ENCODE measurements around the gene MISP3. TPM values are rescaled to one million over a fixed set of nuclear protein-coding genes. Genes with fewer than 3 reads are reported as not detected.

Gene MISP3
- total RNA-seq, 2 experiments from 2014 or later = 0.39 to 0.49 TPM

DNA sequence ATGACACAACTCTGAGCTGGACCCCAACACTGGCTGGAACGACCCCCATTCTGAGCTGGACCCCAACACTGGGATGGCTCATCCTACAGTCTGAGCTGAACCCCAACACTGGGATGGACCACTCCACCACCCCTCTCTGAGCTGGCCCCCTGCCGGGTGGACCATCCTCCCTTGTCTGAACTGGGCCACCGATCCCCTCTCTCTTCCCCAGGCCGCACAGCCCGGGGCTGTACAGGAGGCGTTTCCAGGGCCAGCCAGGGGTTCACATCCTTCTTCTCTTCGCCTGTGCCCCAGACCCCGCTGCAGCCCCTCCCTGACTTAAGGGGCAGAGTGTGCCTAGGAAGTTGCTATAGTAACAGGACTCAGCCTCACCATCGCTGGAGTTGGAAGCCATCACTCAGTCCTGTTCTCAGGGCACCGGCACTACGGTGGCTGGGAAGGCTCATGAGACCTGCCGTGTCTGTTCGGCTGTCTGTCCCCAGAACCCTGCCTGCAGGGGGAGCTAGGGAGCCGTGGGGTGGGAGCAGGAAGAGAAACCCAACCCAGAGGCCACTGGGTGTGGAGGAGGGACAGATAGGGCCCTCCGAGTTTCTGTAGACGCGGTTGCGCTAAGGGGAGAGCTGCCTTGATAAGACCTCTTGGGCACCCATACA lies 41.3 kb downstream of the MISP3 start:
- DNase-seq (peak in 9 of 14 experiments; percentile 24 to 74 (median 41)), ATAC-seq (ENCODE audit: poor library complexity) (no peak)
- H3K4me1 ChIP-seq (ENCODE audit: insufficient read depth, low read length) = peaks cover 70% of the 10 kb centered on the region
- no peak overlapping the region for H3K4me3 ChIP-seq (ENCODE audit: low read length)
- intact Hi-C loops (cut with DNase I, micrococcal nuclease) = loop anchor here in 1 of 2 experiments (2.0 kb wide), 1 partner anchor 21 kb away; no protein-coding TSS in a partner anchor
- peak overlapping the region; percentile 62 for H3K4me3 Mint-ChIP-seq
- no peaks in the 10 kb centered on the region for H3K27me3 ChIP-seq (ENCODE audit: control insufficient read depth in 1 of 2, insufficient read depth in 2 of 2, low read length in 2 of 2)
- no peak overlapping the region for H3K27ac ChIP-seq (ENCODE audit: low read depth in 1 of 2, low read length in 2 of 2)
- CTCF ChIA-PET = interaction anchor here (0.6 to 4.2 kb wide), 6 partner anchors 10 to 55 kb away, joined by 3 to 18 read pairs (median 3); partner anchors contain the start of gene ASF1B
- peak overlapping the region; percentile 28 for H3K27ac Mint-ChIP-seq
- TF ChIP-seq, protein P1, sequence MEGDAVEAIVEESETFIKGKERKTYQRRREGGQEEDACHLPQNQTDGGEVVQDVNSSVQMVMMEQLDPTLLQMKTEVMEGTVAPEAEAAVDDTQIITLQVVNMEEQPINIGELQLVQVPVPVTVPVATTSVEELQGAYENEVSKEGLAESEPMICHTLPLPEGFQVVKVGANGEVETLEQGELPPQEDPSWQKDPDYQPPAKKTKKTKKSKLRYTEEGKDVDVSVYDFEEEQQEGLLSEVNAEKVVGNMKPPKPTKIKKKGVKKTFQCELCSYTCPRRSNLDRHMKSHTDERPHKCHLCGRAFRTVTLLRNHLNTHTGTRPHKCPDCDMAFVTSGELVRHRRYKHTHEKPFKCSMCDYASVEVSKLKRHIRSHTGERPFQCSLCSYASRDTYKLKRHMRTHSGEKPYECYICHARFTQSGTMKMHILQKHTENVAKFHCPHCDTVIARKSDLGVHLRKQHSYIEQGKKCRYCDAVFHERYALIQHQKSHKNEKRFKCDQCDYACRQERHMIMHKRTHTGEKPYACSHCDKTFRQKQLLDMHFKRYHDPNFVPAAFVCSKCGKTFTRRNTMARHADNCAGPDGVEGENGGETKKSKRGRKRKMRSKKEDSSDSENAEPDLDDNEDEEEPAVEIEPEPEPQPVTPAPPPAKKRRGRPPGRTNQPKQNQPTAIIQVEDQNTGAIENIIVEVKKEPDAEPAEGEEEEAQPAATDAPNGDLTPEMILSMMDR (IDR thresholded peaks at IDR 0.05) = no peak
- no peaks in the 10 kb centered on the region for H3K27me3 Mint-ChIP-seq
- H3K4me1 Mint-ChIP-seq (ENCODE audit: low read depth) = peaks cover 66% of the 10 kb centered on the region
- H3K9me3 ChIP-seq (ENCODE audit: control insufficient read depth in 1 of 2, insufficient read depth in 1 of 2, low read length in 2 of 2) = no peaks in the 10 kb centered on the region
- POLR2A ChIA-PET = interaction anchor here (3.0 kb wide), 1 partner anchor 22 kb away, joined by 16 read pairs; the partner anchor contains the start of gene ASF1B
- no peaks in the 10 kb centered on the region for H3K9me3 Mint-ChIP-seq
- no peaks in the 10 kb centered on the region for H3K36me3 ChIP-seq (ENCODE audit: insufficient read depth, low read length)
- peaks cover 13% of the 10 kb centered on the region for H3K36me3 Mint-ChIP-seq (ENCODE audit: low read depth)

DNA sequence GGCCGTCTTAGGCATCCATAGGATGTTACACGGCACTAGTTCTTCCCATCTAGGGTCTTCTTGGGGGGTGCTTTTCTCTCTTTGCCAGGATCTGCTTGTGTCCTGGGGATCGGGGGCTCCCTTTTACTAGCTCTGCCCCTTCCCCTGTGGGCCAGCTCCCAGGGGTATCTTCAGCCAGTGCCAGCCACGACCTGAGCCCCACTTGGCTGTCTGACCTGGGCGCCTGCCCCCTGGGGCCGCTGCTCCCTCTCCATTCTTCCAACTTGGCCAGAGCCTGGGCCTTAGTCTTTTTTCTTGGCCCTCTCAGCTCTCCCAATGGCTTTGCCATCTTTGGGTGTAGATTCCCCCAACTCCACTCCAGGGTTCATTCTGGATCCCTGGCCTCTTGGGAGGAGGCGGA lies 41.9 kb downstream of the MISP3 start:
- H3K27me3 Mint-ChIP-seq = no peaks in the 10 kb centered on the region
- no peak overlapping the region for H3K4me3 ChIP-seq (ENCODE audit: low read length)
- TF ChIP-seq, protein P1 (IDR thresholded peaks at IDR 0.05) = no peak
- peaks cover 69% of the 10 kb centered on the region for H3K4me1 Mint-ChIP-seq (ENCODE audit: low read depth)
- ATAC-seq (ENCODE audit: poor library complexity) (no peak), DNase-seq (no peak)
- no peaks in the 10 kb centered on the region for H3K27me3 ChIP-seq (ENCODE audit: control insufficient read depth in 1 of 2, insufficient read depth in 2 of 2, low read length in 2 of 2)
- H3K4me1 ChIP-seq (ENCODE audit: insufficient read depth, low read length) = peaks cover 75% of the 10 kb centered on the region
- POLR2A ChIA-PET = interaction anchor here (3.0 kb wide), 1 partner anchor 22 kb away, joined by 16 read pairs; the partner anchor contains the start of gene ASF1B
- intact Hi-C loops (cut with DNase I, micrococcal nuclease) = loop anchor here in 1 of 2 experiments (2.0 kb wide), 1 partner anchor 22 kb away; no protein-coding TSS in a partner anchor
- H3K36me3 Mint-ChIP-seq (ENCODE audit: low read depth) = peaks cover 13% of the 10 kb centered on the region
- H3K36me3 ChIP-seq (ENCODE audit: insufficient read depth, low read length) = no peaks in the 10 kb centered on the region
- no peak overlapping the region for H3K27ac ChIP-seq (ENCODE audit: low read depth in 1 of 2, low read length in 2 of 2)
- no peaks in the 10 kb centered on the region for H3K9me3 ChIP-seq (ENCODE audit: control insufficient read depth in 1 of 2, insufficient read depth in 1 of 2, low read length in 2 of 2)
- H3K9me3 Mint-ChIP-seq = no peaks in the 10 kb centered on the region
- peak overlapping the region; percentile 36 for H3K27ac Mint-ChIP-seq
- CTCF ChIA-PET = interaction anchor here (0.6 to 4.2 kb wide), 6 partner anchors 9 to 56 kb away, joined by 3 to 18 read pairs (median 3); partner anchors contain the start of gene ASF1B
- H3K4me3 Mint-ChIP-seq = peak overlapping the region; percentile 62

DNA sequence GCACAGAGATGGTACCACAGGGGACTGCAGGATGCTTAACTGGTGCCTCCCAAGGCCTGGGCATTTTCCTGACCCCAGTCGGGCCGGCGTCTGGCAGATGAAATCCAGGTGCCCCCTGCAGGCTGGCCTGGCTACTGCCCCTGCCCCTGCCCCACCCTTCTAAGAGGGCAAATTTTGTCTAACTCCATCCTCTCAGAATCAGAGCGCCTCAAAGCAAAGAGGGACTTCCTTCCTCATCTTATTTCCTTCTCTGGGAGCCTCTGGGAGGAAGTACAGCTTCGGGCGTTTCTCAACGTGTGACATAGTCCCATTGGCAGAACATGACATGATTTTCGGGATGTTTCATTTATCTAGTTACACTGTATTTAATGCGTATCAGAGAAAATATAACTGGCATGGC lies 42.3 kb downstream of the MISP3 start:
- Mint-ChIP-seq H3K4me3 (peak overlapping the region; percentile 84), H3K4me1 (ENCODE audit: low read depth) (peaks cover 69% of the 10 kb centered on the region), H3K36me3 (ENCODE audit: low read depth) (peaks cover 13% of the 10 kb centered on the region), H3K27me3 (no peaks in the 10 kb centered on the region), H3K9me3 (no peaks in the 10 kb centered on the region), H3K27ac (peak overlapping the region; percentile 36)
- intact Hi-C loops (cut with DNase I, micrococcal nuclease) = loop anchor here (2.0 to 5.0 kb wide), 3 partner anchors 22 to 43 kb away; partner anchors contain the start of gene MISP3 (in 1 of the 2)
- Histone ChIP-seq H3K36me3 (ENCODE audit: insufficient read depth, low read length) (no peaks in the 10 kb centered on the region), H3K27me3 (ENCODE audit: control insufficient read depth in 1 of 2, insufficient read depth in 2 of 2, low read length in 2 of 2) (no peaks in the 10 kb centered on the region), H3K27ac (ENCODE audit: low read depth in 1 of 2, low read length in 2 of 2) (no peak overlapping the region), H3K4me3 (ENCODE audit: low read length) (no peak overlapping the region), H3K4me1 (ENCODE audit: insufficient read depth, low read length) (peaks cover 77% of the 10 kb centered on the region), H3K9me3 (ENCODE audit: control insufficient read depth in 1 of 2, insufficient read depth in 1 of 2, low read length in 2 of 2) (no peaks in the 10 kb centered on the region)
- ATAC-seq (ENCODE audit: poor library complexity) (no peak), DNase-seq (peak in 11 of 14 experiments; percentile 22 to 74 (median 49))
- TF ChIP-seq, protein P1 (IDR thresholded peaks at IDR 0.05) = peak; percentile 8
- POLR2A ChIA-PET = interaction anchor here (1.2 to 3.0 kb wide), 2 partner anchors 21 kb away, joined by 3 to 16 read pairs; partner anchors contain the start of gene ASF1B
- CTCF ChIA-PET = interaction anchor here (0.8 to 4.2 kb wide), 6 partner anchors 22 to 56 kb away, joined by 3 to 18 read pairs (median 3); partner anchors contain the start of genes ASF1B and MISP3

Data from CD4-positive, alpha-beta T cell (primary cell).